Skin of body (tissue), 2 donors: ENCODE measurements around the gene PSMB2. TPM values are rescaled to one million over a fixed set of nuclear protein-coding genes. Genes with fewer than 3 reads are reported as not detected.

Source experiments
- DNase-seq: peaks from one replicate; lab custom pipeline; 2025; lab: John Stamatoyannopoulos, UW
- total RNA-seq: library from RNA; depleted of rRNA; stranded (reverse); fragments of >200 nt; gene quantifications from one replicate; pipeline ENCODE4 v1.2.3, GENCODE V29; 2014

PSMB2 gene
- total RNA-seq, 1 donor from 2014 or later: 15.1 TPM

GRCh38 chr1:35557611-35558373, 83.5 kb downstream of the PSMB2 start, which contains the start of gene NCDN:
Gene NCDN, plus strand, starts transcription at chr1:35557799. Its CDS starts 392 bp downstream, at chr1:35558191.
- peak; percentile 99 for DNase-seq

GRCh38 chr1:35557118-35557610, 84.2 kb downstream of the PSMB2 start, which contains the start of gene KIAA0319L:
Gene KIAA0319L, minus strand, starts transcription at chr1:35557403. Its CDS starts 2,912 bp downstream, at chr1:35554491.
- DNase-seq: no peak

- DNase-seq: no peak
Observed at GRCh38 chr1:35556484-35557117, 84.7 kb downstream of the PSMB2 start.

GRCh38 chr1:35555601-35556477, 85.5 kb downstream of the PSMB2 start:
- DNase-seq: no peak

GRCh38 chr1:35555212-35555584, 86.1 kb downstream of the PSMB2 start:
- DNase-seq: no peak

- DNase-seq: no peak
Observed at GRCh38 chr1:35554266-35555211, 86.8 kb downstream of the PSMB2 start.

- no peak for DNase-seq
Observed at GRCh38 chr1:35553851-35554250, 87.5 kb downstream of the PSMB2 start.

Other genes with a start within 250 kb of the PSMB2 start
- 36.4 TPM for gene KIAA0319L, start 84.1 kb downstream of the PSMB2 start, total RNA-seq
- 7.0 TPM for gene NCDN, start 83.7 kb downstream of the PSMB2 start, total RNA-seq
- 0.59 TPM for gene TFAP2E, start 68.2 kb downstream of the PSMB2 start, total RNA-seq
- gene C1orf216, start 77.4 kb upstream of the PSMB2 start, total RNA-seq: 9.2 TPM
- 9.9 TPM for gene CLSPN, start 128.5 kb upstream of the PSMB2 start, total RNA-seq
- gene AGO4, start 166.5 kb upstream of the PSMB2 start, total RNA-seq: 21.6 TPM
- gene AGO1, start 241.7 kb upstream of the PSMB2 start, total RNA-seq: 9.5 TPM